Measurements from ENCODE around the gene ZNF536.

The ZNF536 gene

DNA sequence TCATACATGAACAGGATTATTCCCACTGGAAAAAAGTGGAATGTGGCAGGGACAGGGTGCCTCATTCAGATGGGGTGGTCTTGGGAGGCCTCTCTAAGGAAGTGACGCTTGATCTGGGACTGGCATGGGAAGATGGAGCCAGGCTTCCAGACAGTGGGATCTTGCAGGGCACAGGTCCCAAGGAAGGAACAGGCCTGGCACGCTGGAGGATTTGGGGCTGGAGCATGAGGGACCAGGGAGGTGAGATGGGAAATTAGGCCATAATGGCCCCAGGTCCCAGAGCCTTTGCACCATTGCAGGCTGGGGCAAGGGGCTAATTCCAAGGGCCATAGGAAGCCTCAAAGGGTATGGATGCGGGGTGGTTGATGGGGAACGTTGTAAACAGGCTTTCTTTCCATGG lies 9.2 kb downstream of the ZNF536 start:
- no peaks in the 10 kb centered on the region for H3K27me3 ChIP-seq (ENCODE audit: insufficient read depth, poor library complexity, severe bottlenecking)
- no peak overlapping the region for H3K27ac ChIP-seq (replicated peaks)
- DNase-seq (ENCODE audit: low read depth in 1 of 2, low spot score in 1 of 2): no peak
- no peak overlapping the region for H3K4me3 ChIP-seq (replicated peaks; ENCODE audit: insufficient read depth, low read length)
- TF ChIP-seq SPI1 (IDR thresholded peaks at IDR 0.05; ENCODE audit: borderline replicate concordance, low read depth): no peak
- TF ChIP-seq, protein P1, sequence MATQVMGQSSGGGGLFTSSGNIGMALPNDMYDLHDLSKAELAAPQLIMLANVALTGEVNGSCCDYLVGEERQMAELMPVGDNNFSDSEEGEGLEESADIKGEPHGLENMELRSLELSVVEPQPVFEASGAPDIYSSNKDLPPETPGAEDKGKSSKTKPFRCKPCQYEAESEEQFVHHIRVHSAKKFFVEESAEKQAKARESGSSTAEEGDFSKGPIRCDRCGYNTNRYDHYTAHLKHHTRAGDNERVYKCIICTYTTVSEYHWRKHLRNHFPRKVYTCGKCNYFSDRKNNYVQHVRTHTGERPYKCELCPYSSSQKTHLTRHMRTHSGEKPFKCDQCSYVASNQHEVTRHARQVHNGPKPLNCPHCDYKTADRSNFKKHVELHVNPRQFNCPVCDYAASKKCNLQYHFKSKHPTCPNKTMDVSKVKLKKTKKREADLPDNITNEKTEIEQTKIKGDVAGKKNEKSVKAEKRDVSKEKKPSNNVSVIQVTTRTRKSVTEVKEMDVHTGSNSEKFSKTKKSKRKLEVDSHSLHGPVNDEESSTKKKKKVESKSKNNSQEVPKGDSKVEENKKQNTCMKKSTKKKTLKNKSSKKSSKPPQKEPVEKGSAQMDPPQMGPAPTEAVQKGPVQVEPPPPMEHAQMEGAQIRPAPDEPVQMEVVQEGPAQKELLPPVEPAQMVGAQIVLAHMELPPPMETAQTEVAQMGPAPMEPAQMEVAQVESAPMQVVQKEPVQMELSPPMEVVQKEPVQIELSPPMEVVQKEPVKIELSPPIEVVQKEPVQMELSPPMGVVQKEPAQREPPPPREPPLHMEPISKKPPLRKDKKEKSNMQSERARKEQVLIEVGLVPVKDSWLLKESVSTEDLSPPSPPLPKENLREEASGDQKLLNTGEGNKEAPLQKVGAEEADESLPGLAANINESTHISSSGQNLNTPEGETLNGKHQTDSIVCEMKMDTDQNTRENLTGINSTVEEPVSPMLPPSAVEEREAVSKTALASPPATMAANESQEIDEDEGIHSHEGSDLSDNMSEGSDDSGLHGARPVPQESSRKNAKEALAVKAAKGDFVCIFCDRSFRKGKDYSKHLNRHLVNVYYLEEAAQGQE (IDR thresholded peaks at IDR 0.05; ENCODE audit: insufficient replicate concordance, low read depth): no peak
- TF ChIP-seq, protein P2, sequence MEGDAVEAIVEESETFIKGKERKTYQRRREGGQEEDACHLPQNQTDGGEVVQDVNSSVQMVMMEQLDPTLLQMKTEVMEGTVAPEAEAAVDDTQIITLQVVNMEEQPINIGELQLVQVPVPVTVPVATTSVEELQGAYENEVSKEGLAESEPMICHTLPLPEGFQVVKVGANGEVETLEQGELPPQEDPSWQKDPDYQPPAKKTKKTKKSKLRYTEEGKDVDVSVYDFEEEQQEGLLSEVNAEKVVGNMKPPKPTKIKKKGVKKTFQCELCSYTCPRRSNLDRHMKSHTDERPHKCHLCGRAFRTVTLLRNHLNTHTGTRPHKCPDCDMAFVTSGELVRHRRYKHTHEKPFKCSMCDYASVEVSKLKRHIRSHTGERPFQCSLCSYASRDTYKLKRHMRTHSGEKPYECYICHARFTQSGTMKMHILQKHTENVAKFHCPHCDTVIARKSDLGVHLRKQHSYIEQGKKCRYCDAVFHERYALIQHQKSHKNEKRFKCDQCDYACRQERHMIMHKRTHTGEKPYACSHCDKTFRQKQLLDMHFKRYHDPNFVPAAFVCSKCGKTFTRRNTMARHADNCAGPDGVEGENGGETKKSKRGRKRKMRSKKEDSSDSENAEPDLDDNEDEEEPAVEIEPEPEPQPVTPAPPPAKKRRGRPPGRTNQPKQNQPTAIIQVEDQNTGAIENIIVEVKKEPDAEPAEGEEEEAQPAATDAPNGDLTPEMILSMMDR (IDR thresholded peaks at IDR 0.05; ENCODE audit: insufficient read depth, low read length): no peak
- no peak for TF ChIP-seq GABPA (IDR thresholded peaks at IDR 0.05; ENCODE audit: low read depth)
- TF ChIP-seq POLR2AphosphoS5 (IDR thresholded peaks at IDR 0.05; ENCODE audit: low read depth): no peak

DNA sequence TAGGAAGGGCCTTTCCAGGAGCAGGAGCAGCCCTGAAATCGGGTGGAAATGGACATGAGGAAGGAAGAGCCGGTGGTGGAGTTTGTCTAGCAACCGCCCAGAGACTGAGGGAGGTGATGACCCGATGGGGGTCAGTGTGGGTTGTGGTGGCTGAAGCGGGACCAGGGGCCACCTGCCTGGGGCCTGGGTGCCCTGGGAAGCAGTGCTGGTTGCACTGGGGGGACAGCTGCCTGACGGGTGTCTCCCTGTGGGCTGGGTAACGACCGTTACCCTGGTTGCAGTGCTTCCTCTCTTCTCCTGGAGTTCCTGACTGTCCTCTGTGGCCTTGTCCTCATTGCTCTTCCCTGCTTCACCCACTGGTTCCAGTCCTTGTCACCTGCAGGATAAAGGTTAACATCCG lies 13.0 kb downstream of the ZNF536 start:
- Histone ChIP-seq H3K27me3 (ENCODE audit: insufficient read depth, poor library complexity, severe bottlenecking) (no peaks in the 10 kb centered on the region), H3K27ac (replicated peaks) (no peak overlapping the region), H3K4me3 (replicated peaks; ENCODE audit: insufficient read depth, low read length) (no peak overlapping the region)
- no peak for DNase-seq (ENCODE audit: low read depth in 1 of 2, low spot score in 1 of 2)
- no peak for TF ChIP-seq GABPA (IDR thresholded peaks at IDR 0.05; ENCODE audit: low read depth)
- TF ChIP-seq, protein P1 (IDR thresholded peaks at IDR 0.05; ENCODE audit: insufficient replicate concordance, low read depth): no peak
- TF ChIP-seq, protein P2 (IDR thresholded peaks at IDR 0.05; ENCODE audit: insufficient read depth, low read length): no peak
- no peak for TF ChIP-seq SPI1 (IDR thresholded peaks at IDR 0.05; ENCODE audit: borderline replicate concordance, low read depth)
- TF ChIP-seq POLR2AphosphoS5 (IDR thresholded peaks at IDR 0.05; ENCODE audit: low read depth): no peak

DNA sequence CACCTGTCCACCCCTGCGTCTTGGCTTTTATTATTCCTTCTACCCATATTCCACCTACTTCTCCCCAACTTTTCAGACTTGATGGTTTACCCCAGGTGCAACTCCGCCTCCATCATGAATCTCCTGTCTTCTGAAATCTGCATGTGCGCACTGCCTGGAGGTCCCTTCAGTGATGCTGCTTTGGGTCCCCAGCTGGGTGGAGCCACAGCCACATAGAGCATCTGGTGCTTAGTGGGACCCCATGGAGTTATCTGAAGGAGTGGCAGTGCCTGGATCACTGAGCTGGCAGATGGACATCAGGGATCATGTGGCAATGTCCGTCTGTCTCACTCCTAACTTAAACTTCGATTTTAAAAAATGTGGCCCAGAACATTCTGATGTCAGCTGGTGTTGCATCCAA lies 13.5 kb downstream of the ZNF536 start:
- no peak for DNase-seq (ENCODE audit: low read depth in 1 of 2, low spot score in 1 of 2)
- no peak for TF ChIP-seq GABPA (IDR thresholded peaks at IDR 0.05; ENCODE audit: low read depth)
- Histone ChIP-seq H3K4me3 (replicated peaks; ENCODE audit: insufficient read depth, low read length) (no peak overlapping the region), H3K27me3 (ENCODE audit: insufficient read depth, poor library complexity, severe bottlenecking) (no peaks in the 10 kb centered on the region), H3K27ac (replicated peaks) (no peak overlapping the region)

DNA sequence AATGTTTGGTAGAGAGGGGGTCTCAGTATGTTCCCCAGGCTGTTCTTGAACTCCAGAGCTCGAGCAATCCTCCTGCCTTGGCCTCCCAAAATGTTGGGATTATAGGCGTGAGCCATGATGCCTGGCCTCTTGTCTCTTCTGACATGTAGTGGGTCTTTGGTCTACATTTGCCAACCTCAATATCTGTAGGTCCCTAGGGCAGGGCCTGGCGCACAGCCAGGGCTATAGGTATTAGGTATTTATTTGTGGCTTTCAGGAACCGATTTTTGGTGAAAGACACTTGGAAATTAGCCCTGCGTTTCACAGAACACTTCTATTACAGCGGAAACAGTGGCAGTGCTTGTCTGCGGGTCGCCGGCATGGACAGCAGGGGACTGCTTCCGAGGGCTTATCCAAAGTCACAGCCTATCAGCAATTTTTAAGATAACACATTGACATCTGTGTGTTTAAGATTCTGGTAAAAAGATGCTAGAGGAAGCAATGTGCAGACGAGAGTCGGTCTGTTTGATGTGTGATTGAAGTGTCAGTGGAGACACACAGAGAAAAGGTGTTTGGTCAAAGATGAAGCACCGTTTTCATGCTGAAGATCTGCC lies 14.5 kb downstream of the ZNF536 start:
- TF ChIP-seq, protein P1 (IDR thresholded peaks at IDR 0.05; ENCODE audit: insufficient replicate concordance, low read depth): no peak
- no peak for TF ChIP-seq POLR2AphosphoS5 (IDR thresholded peaks at IDR 0.05; ENCODE audit: low read depth)
- TF ChIP-seq, protein P2 (IDR thresholded peaks at IDR 0.05; ENCODE audit: insufficient read depth, low read length): no peak
- DNase-seq (ENCODE audit: low read depth in 1 of 2, low spot score in 1 of 2): no peak
- no peak overlapping the region for H3K4me3 ChIP-seq (replicated peaks; ENCODE audit: insufficient read depth, low read length)

More for the DNA sequence above, 14.5 kb downstream of the ZNF536 start:
- Histone ChIP-seq H3K27ac (replicated peaks) (no peak overlapping the region), H3K27me3 (ENCODE audit: insufficient read depth, poor library complexity, severe bottlenecking) (peaks cover 2% of the 10 kb centered on the region)

Measured in HL-60 (cell line).